ENCODE results near the gene SBF1. TPM values are rescaled to one million over a fixed set of nuclear protein-coding genes. Genes with fewer than 3 reads are reported as not detected.
"Not testable (repeated sequence)": the region's sequence is repeated elsewhere in the genome, so short reads cannot be mapped to it uniquely, and the experiment has no call there.

SBF1 gene
- total RNA-seq, 1 donor from 2014 or later, result 96.5 TPM

DNA sequence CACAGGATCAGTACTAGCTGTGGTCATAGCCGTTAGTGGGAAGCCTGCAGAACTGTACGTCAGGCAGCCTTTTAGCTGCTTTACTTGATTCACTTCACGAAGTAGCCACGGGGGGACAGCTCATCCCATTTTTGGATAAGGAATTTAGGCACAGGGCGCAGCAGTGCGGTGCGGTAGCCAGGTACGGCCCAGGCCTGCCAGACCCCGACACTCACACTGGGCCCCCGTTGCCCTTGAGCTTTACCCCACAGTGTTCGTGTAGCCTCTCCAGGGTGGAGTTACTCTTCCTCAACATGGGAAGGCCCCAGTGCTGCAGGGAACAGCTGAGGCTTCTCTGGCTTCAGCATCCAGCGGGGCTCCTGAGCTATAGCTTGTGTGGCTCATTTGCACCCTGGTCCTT lies 59.4 kb downstream of the SBF1 start:
- H3K9me3 Mint-ChIP-seq (ENCODE audit: low read depth), result no peaks in the 10 kb centered on the region
- H3K27me3 Mint-ChIP-seq, result no peaks in the 10 kb centered on the region
- no peak for DNase-seq (ENCODE audit: low spot score, unreplicated experiment)
- TF ChIP-seq, protein P1, sequence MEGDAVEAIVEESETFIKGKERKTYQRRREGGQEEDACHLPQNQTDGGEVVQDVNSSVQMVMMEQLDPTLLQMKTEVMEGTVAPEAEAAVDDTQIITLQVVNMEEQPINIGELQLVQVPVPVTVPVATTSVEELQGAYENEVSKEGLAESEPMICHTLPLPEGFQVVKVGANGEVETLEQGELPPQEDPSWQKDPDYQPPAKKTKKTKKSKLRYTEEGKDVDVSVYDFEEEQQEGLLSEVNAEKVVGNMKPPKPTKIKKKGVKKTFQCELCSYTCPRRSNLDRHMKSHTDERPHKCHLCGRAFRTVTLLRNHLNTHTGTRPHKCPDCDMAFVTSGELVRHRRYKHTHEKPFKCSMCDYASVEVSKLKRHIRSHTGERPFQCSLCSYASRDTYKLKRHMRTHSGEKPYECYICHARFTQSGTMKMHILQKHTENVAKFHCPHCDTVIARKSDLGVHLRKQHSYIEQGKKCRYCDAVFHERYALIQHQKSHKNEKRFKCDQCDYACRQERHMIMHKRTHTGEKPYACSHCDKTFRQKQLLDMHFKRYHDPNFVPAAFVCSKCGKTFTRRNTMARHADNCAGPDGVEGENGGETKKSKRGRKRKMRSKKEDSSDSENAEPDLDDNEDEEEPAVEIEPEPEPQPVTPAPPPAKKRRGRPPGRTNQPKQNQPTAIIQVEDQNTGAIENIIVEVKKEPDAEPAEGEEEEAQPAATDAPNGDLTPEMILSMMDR (IDR thresholded peaks at IDR 0.05; ENCODE audit: unreplicated experiment), result no peak
- no peak overlapping the region for H3K4me3 Mint-ChIP-seq (ENCODE audit: low read depth)
- no peak overlapping the region for H3K27ac Mint-ChIP-seq
- no peaks in the 10 kb centered on the region for H3K4me1 Mint-ChIP-seq (ENCODE audit: low read depth)
- peaks cover 18% of the 10 kb centered on the region for H3K36me3 Mint-ChIP-seq (ENCODE audit: insufficient read depth)

DNA sequence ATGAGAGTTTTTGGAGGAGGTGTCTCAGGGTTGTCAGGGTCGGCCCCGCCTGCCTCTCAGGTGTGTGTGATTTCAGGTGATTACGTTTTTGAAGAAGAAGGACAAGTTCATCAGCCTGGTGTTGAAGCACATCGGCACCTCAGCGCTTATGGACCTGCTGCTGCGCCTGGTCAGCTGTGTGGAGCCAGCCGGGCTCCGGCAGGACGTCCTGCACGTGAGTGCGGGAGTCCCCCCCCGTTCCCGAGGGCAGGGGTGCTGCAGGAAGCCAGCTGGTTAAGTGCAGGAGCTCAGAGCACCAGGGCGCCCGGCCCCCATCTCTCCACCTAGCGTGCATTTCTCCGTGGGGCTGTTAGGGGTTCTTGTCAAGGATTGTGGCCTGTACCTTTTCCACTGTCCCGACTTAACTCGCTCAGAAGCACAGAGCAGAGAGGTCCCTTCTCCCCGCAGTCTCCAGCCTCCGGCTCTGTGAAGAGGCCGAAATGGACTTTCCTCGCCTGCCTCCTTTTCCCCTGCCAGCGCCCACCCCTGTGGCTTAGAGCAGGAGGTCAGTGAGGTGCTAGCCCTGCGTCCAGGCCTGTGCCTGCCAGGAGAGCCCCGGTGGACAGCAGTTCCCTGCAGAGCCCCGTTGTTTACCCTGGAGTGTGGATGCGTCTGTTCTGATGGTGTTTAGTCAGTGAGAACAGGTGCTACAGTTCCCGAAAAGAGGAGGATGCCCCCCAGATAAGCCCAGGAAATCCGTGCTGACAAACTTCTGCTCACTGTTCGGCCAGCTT lies 60.2 kb downstream of the SBF1 start:
- Mint-ChIP-seq H3K36me3 (ENCODE audit: insufficient read depth) (peaks cover 16% of the 10 kb centered on the region), H3K4me3 (ENCODE audit: low read depth) (no peak overlapping the region), H3K27me3 (no peaks in the 10 kb centered on the region), H3K27ac (peak overlapping the region; percentile 42), H3K4me1 (ENCODE audit: low read depth) (no peaks in the 10 kb centered on the region), H3K9me3 (ENCODE audit: low read depth) (no peaks in the 10 kb centered on the region)
- DNase-seq (ENCODE audit: low spot score, unreplicated experiment), result no peak
- TF ChIP-seq, protein P1 (IDR thresholded peaks at IDR 0.05; ENCODE audit: unreplicated experiment), result no peak

DNA sequence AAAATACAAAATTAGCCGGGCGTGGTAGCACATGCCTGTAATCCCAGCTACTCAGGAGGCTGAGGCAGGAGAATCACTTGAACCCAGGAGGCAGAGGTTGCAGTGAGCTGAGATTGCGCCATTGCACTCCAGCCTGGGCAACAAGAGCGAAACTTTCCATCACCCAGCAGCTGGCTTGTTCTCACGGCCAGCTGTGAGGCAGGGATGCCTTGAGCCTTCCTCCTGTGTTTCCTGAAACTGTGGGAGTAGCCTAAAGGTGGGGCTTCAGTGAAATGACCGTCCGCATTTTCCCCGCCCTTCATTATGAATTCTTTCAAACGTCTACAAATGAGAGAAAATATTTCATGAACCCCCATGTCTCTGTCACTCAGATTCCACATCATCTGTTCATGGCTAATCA lies 65.9 kb downstream of the SBF1 start:
- H3K4me1 Mint-ChIP-seq (ENCODE audit: low read depth); H3K27me3 Mint-ChIP-seq; H3K27ac Mint-ChIP-seq; H3K9me3 Mint-ChIP-seq (ENCODE audit: low read depth); DNase-seq (ENCODE audit: low spot score, unreplicated experiment); H3K4me3 Mint-ChIP-seq (ENCODE audit: low read depth): not testable (repeated sequence)
- peaks cover 15% of the 10 kb centered on the region for H3K36me3 Mint-ChIP-seq (ENCODE audit: insufficient read depth)

DNA sequence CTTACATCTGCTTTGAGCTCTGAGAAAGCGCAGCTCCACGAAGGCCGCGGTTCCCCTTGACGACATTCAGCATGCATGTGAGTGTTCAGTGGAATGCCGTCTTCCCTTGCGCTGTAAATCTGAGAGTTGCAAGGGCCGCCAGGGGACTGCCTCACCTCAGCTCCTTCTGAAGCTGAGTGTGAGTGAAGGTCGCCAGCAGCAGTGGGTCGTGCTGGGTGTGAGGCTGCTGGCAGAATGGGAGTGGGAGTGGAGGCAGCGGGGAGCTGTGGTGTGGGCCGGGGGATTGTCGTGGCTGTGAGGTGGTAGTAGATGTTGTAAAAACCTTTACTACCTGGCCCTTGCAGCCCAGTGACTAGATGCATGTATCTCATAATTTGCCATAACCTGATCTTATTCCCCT lies 66.5 kb downstream of the SBF1 start:
- no peaks in the 10 kb centered on the region for H3K27me3 Mint-ChIP-seq

DNA sequence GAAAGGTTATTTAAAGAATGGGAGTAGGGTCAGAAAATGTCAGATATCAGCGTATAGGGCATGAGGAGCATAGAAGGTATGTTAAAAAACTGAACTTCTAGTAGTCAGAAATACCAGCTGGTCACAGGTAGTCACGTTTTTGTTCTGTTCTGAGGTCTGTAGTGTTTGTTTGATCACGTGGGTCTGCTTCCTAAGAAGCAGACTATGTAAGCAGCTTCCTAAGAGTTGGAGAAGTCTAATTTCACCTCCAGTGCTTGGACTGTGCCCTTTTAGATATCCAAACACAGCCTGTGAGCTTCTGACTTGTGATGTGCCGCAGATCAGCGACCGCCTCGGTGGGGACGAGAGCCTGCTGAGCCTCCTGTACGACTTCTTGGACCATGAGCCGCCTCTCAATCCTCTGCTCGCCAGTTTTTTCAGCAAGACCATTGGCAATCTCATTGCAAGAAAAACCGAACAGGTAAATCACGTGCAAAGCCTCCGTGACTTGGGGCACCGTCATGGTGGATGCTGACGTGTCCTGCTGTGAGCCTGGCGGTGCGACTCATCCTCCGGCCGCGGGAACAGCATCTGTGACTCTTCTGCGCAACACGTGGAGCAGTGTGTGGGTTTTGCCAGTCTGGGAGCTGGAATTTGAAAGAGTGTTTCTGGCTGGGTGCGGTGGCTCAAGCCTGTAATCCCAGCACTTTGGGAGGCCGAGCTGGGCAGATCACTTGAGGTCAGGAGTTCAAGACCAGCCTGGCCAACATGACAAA lies 68.2 kb downstream of the SBF1 start:
- H3K36me3 Mint-ChIP-seq (ENCODE audit: insufficient read depth), result peaks cover 23% of the 10 kb centered on the region
- TF ChIP-seq, protein P1 (IDR thresholded peaks at IDR 0.05; ENCODE audit: unreplicated experiment), result no peak
- no peak for DNase-seq (ENCODE audit: low spot score, unreplicated experiment)
- no peaks in the 10 kb centered on the region for H3K9me3 Mint-ChIP-seq (ENCODE audit: low read depth)
- H3K27me3 Mint-ChIP-seq, result no peaks in the 10 kb centered on the region
- H3K4me3 Mint-ChIP-seq (ENCODE audit: low read depth), result no peak overlapping the region
- H3K27ac Mint-ChIP-seq, result peak overlapping the region; percentile 89
- H3K4me1 Mint-ChIP-seq (ENCODE audit: low read depth), result no peaks in the 10 kb centered on the region

More for the DNA sequence above, 66.5 kb downstream of the SBF1 start:
- TF ChIP-seq, protein P1 (IDR thresholded peaks at IDR 0.05; ENCODE audit: unreplicated experiment), result no peak
- DNase-seq (ENCODE audit: low spot score, unreplicated experiment), result no peak
- H3K36me3 Mint-ChIP-seq (ENCODE audit: insufficient read depth), result peaks cover 16% of the 10 kb centered on the region
- H3K4me1 Mint-ChIP-seq (ENCODE audit: low read depth), result no peaks in the 10 kb centered on the region
- no peaks in the 10 kb centered on the region for H3K9me3 Mint-ChIP-seq (ENCODE audit: low read depth)
- H3K27ac Mint-ChIP-seq, result peak overlapping the region; percentile 50
- no peak overlapping the region for H3K4me3 Mint-ChIP-seq (ENCODE audit: low read depth)

All from progenitor cell of endocrine pancreas (in vitro differentiated cells).